Endothelial cell of umbilical vein (primary cell): Measurements from ENCODE around the gene MYH7.

Experiments used
- CTCF ChIP-seq, 2 donors: IDR thresholded peaks; 1 replicate in 1 of 2; 2 replicates in 1 of 2; pipeline ENCODE4 v1.5.1; 2011; ENCODE audit warnings: low read length in 2 of 2, mild to moderate bottlenecking in 2 of 2, moderate library complexity in 2 of 2, control low read depth in 1 of 2, inconsistent platforms in 1 of 2, low read depth in 1 of 2; ENCODE audit not compliant: insufficient read depth in 1 of 2; ENCODE audit errors: extremely low read depth in 1 of 2
- EZH2 ChIP-seq: IDR thresholded peaks from 2 replicates; pipeline ENCODE4 v1.6.1; 2012; ENCODE audit warnings: borderline replicate concordance, low read depth, mild to moderate bottlenecking, moderate library complexity, low read length, inconsistent platforms; ENCODE audit not compliant: severe bottlenecking
- JUN ChIP-seq: IDR thresholded peaks from 2 replicates; pipeline ENCODE4 v1.6.1; 2011; ENCODE audit warnings: borderline replicate concordance, low read depth; ENCODE audit not compliant: insufficient read length, insufficient read depth
- MAX ChIP-seq: IDR thresholded peaks from 2 replicates; pipeline ENCODE4 v1.6.1; 2011; ENCODE audit not compliant: insufficient read depth, insufficient read length
- MYC ChIP-seq: IDR thresholded peaks from one replicate; pipeline ENCODE4 v1.6.1; 2011; ENCODE audit warnings: mild to moderate bottlenecking, low read depth, low read length
- POLR2A ChIP-seq: IDR thresholded peaks from 2 replicates; pipeline ENCODE4 v1.6.1; 2012; ENCODE audit warnings: low read depth, mild to moderate bottlenecking, control low read depth, low read length
- POLR2AphosphoS5 ChIP-seq: IDR thresholded peaks from 2 replicates; pipeline ENCODE4 v1.6.1; 2012; ENCODE audit warnings: low read depth, mild to moderate bottlenecking, control low read depth, low read length, moderate library complexity; ENCODE audit not compliant: insufficient read depth

- TF ChIP-seq POLR2A: no peak
- no peak for TF ChIP-seq POLR2AphosphoS5
- TF ChIP-seq MAX: no peak
- TF ChIP-seq CTCF (IDR thresholded peaks at IDR 0.05; ENCODE audit: extremely low read depth in 1 of 2, insufficient read depth in 1 of 2, low read depth in 1 of 2, low read length in 2 of 2): no peak
- no peak for TF ChIP-seq JUN
- TF ChIP-seq EZH2: no peak
- TF ChIP-seq MYC: no peak
Measured at GRCh38 chr14:23469906-23470403, 34.5 kb upstream of the MYH7 start.
